K562 (cell line): ENCODE data around the gene CAST. TPM values are rescaled to one million over a fixed set of nuclear protein-coding genes. Genes with fewer than 3 reads are reported as not detected.

Experiments
- ATAC-seq: fragments of 200-7000 bp; cut with Tn5 transposase; 3 replicates; pipeline ENCODE4 v1.9.1; 2020; ENCODE audit warnings: moderate library complexity
- BruUV-seq: library from RNA; stranded (reverse); fragments of 400-500 nt; replicated peaks from 2 replicates; lab custom pipeline; 2021; lab: Mats Ljungman, UMichigan
- CTCF ChIA-PET: fragments of 300-600 bp; formaldehyde crosslinking; extraction: SDS; loops from one replicate; lab custom pipeline; 2021; ENCODE audit warnings: low intra/inter-chr PET ratio; lab: Yijun Ruan, JAX
- POLR2A ChIA-PET: fragments of 300-600, 350-650 bp; sonication (Branson Sonifier 250); formaldehyde crosslinking; extraction: SDS; loops from one replicate; lab custom pipeline; 2021; ENCODE audit warnings: antibody characterized with exemption, inconsistent platforms; lab: Yijun Ruan, JAX
- DNase-seq, 4 experiments: peaks; one replicate each; pipeline versions ENCODE4 v3.0.0 to v3.0.0-alpha.2; 2011 to 2018; ENCODE audit warnings: low spot score in 3 of 4, mixed read lengths in 3 of 4; ENCODE audit errors: extremely low read depth in 1 of 4
- FAIRE-seq: peaks from 2 replicates; lab custom pipeline; 2011; peaks lifted over from hg19 to GRCh38; lab: Jason Lieb, UNC
- H2AFZ ChIP-seq: 2 replicates; pipeline ENCODE4 v1.6.0; 2011; ENCODE audit warnings: low read depth, low read length, control low read depth, inconsistent platforms
- H3K27ac ChIP-seq: fragments of 200-600 bp; 3 replicates; pipeline ENCODE4 v1.8.0; 2011; ENCODE audit warnings: low read depth, mild to moderate bottlenecking, control low read depth, inconsistent platforms, low read length, moderate library complexity, mixed read lengths; ENCODE audit errors: extremely low read depth
- H3K27me3 ChIP-seq, 2 experiments: fragments of 300-600 bp in 1 of 2; 2 replicates in 1 of 2; 3 replicates in 1 of 2; pipeline versions ENCODE4 v1.6.0 to v1.8.0; 2011; ENCODE audit warnings: inconsistent platforms in 2 of 2, low read length in 2 of 2, mild to moderate bottlenecking in 1 of 2, mixed read lengths in 1 of 2, moderate library complexity in 1 of 2; ENCODE audit not compliant: control insufficient read depth in 2 of 2, insufficient read depth in 2 of 2
- H3K36me3 ChIP-seq: fragments of 300-600 bp; 3 replicates; pipeline ENCODE4 v1.8.0; 2011; ENCODE audit warnings: mild to moderate bottlenecking, low read length, inconsistent platforms; ENCODE audit not compliant: control insufficient read depth, insufficient read depth
- H3K4me1 ChIP-seq, 2 experiments: fragments of 200-600 bp in 1 of 2; replicated peaks in 1 of 2; 2 replicates in 1 of 2; 3 replicates in 1 of 2; pipeline versions ENCODE4 v1.5.1 to v1.8.0; 2011; ENCODE audit warnings: inconsistent platforms in 2 of 2, low read length in 2 of 2, mild to moderate bottlenecking in 1 of 2, mixed read lengths in 1 of 2, moderate library complexity in 1 of 2; ENCODE audit not compliant: control insufficient read depth in 2 of 2, insufficient read depth in 2 of 2
- H3K4me2 ChIP-seq: 2 replicates; pipeline ENCODE4 v1.6.1; 2011; ENCODE audit warnings: low read length, control low read depth, inconsistent platforms, mixed read lengths; ENCODE audit not compliant: insufficient read depth
- H3K4me3 ChIP-seq: fragments of 200-600 bp; sonication (generic), shearing (Covaris generic); 2 replicates; pipeline ENCODE4 v1.5.1; 2016; ENCODE audit warnings: control low read depth, inconsistent platforms
- H3K79me2 ChIP-seq: fragments of 200-600 bp; 3 replicates; pipeline ENCODE4 v1.8.0; 2011; ENCODE audit warnings: low read length, inconsistent platforms; ENCODE audit not compliant: control insufficient read depth, insufficient read depth
- H3K9ac ChIP-seq, 2 experiments: 2 replicates each; pipeline versions ENCODE4 v1.6.0 to v1.6.1; 2011; ENCODE audit warnings: low read depth in 2 of 2, low read length in 2 of 2, control low read depth in 1 of 2, inconsistent platforms in 1 of 2, mild to moderate bottlenecking in 1 of 2, mixed read lengths in 1 of 2; ENCODE audit not compliant: insufficient read depth in 1 of 2
- H3K9me1 ChIP-seq: one replicate; pipeline ENCODE4 v1.6.0; 2011; ENCODE audit warnings: inconsistent platforms, mild to moderate bottlenecking, low read length, moderate library complexity; ENCODE audit not compliant: control insufficient read depth, insufficient read depth
- H3K9me3 ChIP-seq: replicated peaks from 2 replicates; pipeline ENCODE4 v1.5.1; 2011; ENCODE audit warnings: low read depth, low read length, inconsistent platforms; ENCODE audit not compliant: control insufficient read depth, insufficient read depth
- H4K20me1 ChIP-seq: replicated peaks from 2 replicates; pipeline ENCODE4 v1.6.1; 2011; ENCODE audit warnings: low read length, inconsistent platforms, mixed read lengths; ENCODE audit not compliant: control insufficient read depth, insufficient read depth
- CHD2 ChIP-seq: IDR thresholded peaks from 2 replicates; pipeline ENCODE4 v1.6.1; 2011; ENCODE audit warnings: low read depth, low read length
- CHD4 ChIP-seq: fragments of 200-600 bp; sonication (generic); IDR thresholded peaks from 3 replicates; pipeline ENCODE4 v1.6.1; 2012; ENCODE audit warnings: low read depth, mild to moderate bottlenecking, mixed read lengths, low read length, inconsistent platforms; ENCODE audit not compliant: insufficient read depth, insufficient replicate concordance, poor library complexity, severe bottlenecking
- GTF2F1 ChIP-seq: IDR thresholded peaks from 2 replicates; pipeline ENCODE4 v1.6.1; 2011; ENCODE audit warnings: low read depth, low read length, improper control_type of control experiment
- HDAC1 ChIP-seq, 2 experiments: fragments of 450-650 bp; IDR thresholded peaks; 2 replicates each; pipeline ENCODE4 v1.6.1; 2016 to 2017; ENCODE audit warnings: inconsistent platforms in 1 of 2, mild to moderate bottlenecking in 1 of 2, moderate library complexity in 1 of 2
- KHSRP ChIP-seq: fragments of 450-650 bp; IDR thresholded peaks from 2 replicates; pipeline ENCODE4 v1.6.1; 2017
- MEF2D ChIP-seq: conservative IDR thresholded peaks from 2 replicates; pipeline ENCODE4 v1.6.1; 2016; ENCODE audit warnings: low read depth, missing genetic modification characterization, missing compliant biosample characterization
- SIRT6 ChIP-seq: IDR thresholded peaks from one replicate; pipeline ENCODE4 v1.6.1; 2012; ENCODE audit warnings: low read depth, mild to moderate bottlenecking, control low read depth, inconsistent platforms, low read length, moderate library complexity
- USF2 ChIP-seq: sonication (generic); formaldehyde crosslinking; IDR thresholded peaks from 2 replicates; pipeline ENCODE4 v1.5.0; 2020; ENCODE audit warnings: missing genetic modification reagents
- ZBTB2 ChIP-seq: fragments of 450-650 bp; IDR thresholded peaks from 2 replicates; pipeline ENCODE4 v1.6.1; 2016; ENCODE audit warnings: antibody characterized with exemption
- WGBS: fragments of 100-300 bp; shearing (Covaris generic); methylation state at CpG from one replicate; pipeline ENCODE4 v1.1.6; 2016; ENCODE audit warnings: low coverage, mixed read lengths; ENCODE audit not compliant: insufficient coverage; ENCODE audit errors: missing lambda C conversion rate; 5-methylcytosine and 5-hydroxymethylcytosine counted together
- in situ Hi-C: fragments of 300-500 bp; cut with MboI; formaldehyde crosslinking; loops from 4 replicates; pipeline ENCODE4 v1.15.0; 2018; ENCODE audit warnings: inconsistent platforms, mixed read lengths
- intact Hi-C: fragments of 100-400 bp; cut with micrococcal nuclease; formaldehyde crosslinking; loops from 2 replicates; pipeline ENCODE4 v1.14.2; 2022
- polyA plus RNA-seq, 8 experiments: library from polyadenylated mRNA; depleted of rRNA in 4 of 8; stranded (reverse) in 5 of 8; unstranded in 3 of 8; fragments of >200 nt; fragmentation: Nextera tagmentation in 2 of 8; fragmentation: Illumina TruSeq in 1 of 8; extraction: Ambion mirVana in 2 of 8; extraction: Trizol in 1 of 8; gene quantifications; 2 replicates each; pipeline versions ENCODE4 v1.2.1 to v1.2.3, GENCODE V29; 2011 to 2014; ENCODE audit warnings: inconsistent platforms in 1 of 8, missing spikeins in 1 of 8
- total RNA-seq, 7 experiments: library from RNA; depleted of rRNA in 6 of 7; stranded (reverse); fragments of >200 nt in 6 of 7; fragmentation: Illumina TruSeq in 2 of 7; extraction: Trizol in 2 of 7; gene quantifications; 2 replicates each; pipeline versions ENCODE4 v1.2.1 to v1.2.3, GENCODE V29; 2011 to 2021; ENCODE audit warnings: low replicate concordance in 1 of 7

The CAST gene
- total and polyA plus RNA-seq, 9 of the 15 experiments (the other 6 are each of a cell fraction or from before 2014, with no cell fraction given), result 55.5 to 136 (median 86.1) TPM

GRCh38 chr5:96615223-96615622 is 47.0 kb upstream of the CAST start:
- H3K4me2 ChIP-seq, result no peak overlapping the region
- DNase-seq, result no peak
- no TSS peak for BruUV-seq
- no peak overlapping the region for H3K9ac ChIP-seq
- no peaks in the 10 kb centered on the region for H3K4me1 ChIP-seq
- H4K20me1 ChIP-seq, result no peaks in the 10 kb centered on the region
- WGBS, result 0% methylated on average over 3 of the region's 3 CpGs
- H2AFZ ChIP-seq, result no peak overlapping the region
- no peaks in the 10 kb centered on the region for H3K9me1 ChIP-seq
- no peak for ATAC-seq
- no peaks in the 10 kb centered on the region for H3K9me3 ChIP-seq
- intact Hi-C loops, result loop anchor here (2.0 to 10.0 kb wide), 2 partner anchors 430 to 548 kb away; no protein-coding TSS in a partner anchor
- H3K27me3 ChIP-seq, result no peaks in the 10 kb centered on the region
- CTCF ChIA-PET, result interaction anchor here (1.0 to 2.8 kb wide), 2 partner anchors 73 to 548 kb away, joined by 4 to 20 read pairs; no protein-coding TSS in a partner anchor
- H3K27ac ChIP-seq, result no peak overlapping the region
- TF ChIP-seq SIRT6 (no peak), MEF2D (no peak), USF2 (CRISPR knock-in tag) (no peak), CHD4 (no peak), KHSRP (no peak), ZBTB2 (no peak), CHD2 (no peak), GTF2F1 (no peak), HDAC1 (IDR thresholded peaks at IDR 0.05) (no peak)
- TF ChIP-seq, all 486 proteins: peak for 0
- no peaks in the 10 kb centered on the region for H3K36me3 ChIP-seq
- H3K4me3 ChIP-seq, result no peak overlapping the region
- no peaks in the 10 kb centered on the region for H3K79me2 ChIP-seq
- in situ Hi-C loops, result no loop called here
- POLR2A ChIA-PET, result interaction anchor here (0.6 kb wide), 1 partner anchor 594 kb away, joined by 3 read pairs; no protein-coding TSS in a partner anchor
- FAIRE-seq, result no peak
